ENCODE measurements around the gene SUCO.
"Not testable (repeated sequence)": the region's sequence is repeated elsewhere in the genome, so short reads cannot be mapped to it uniquely, and the experiment has no call there.

The SUCO gene

GRCh38 chr1:172609528-172609927, 76.6 kb downstream of the SUCO start:
- Histone ChIP-seq H3K4me1 (ENCODE audit: control insufficient read depth, insufficient read depth, low read length) (no peaks in the 10 kb centered on the region), H3K4me3 (ENCODE audit: low read depth, low read length) (no peak overlapping the region), H3K27me3 (ENCODE audit: control insufficient read depth, insufficient read depth, low read length) (no peaks in the 10 kb centered on the region), H3K27ac (ENCODE audit: low read depth, low read length) (no peak overlapping the region), H3K9ac (ENCODE audit: low read length) (no peak overlapping the region), H3K36me3 (ENCODE audit: control insufficient read depth, insufficient read depth, low read length) (peaks cover 26% of the 10 kb centered on the region), H3K9me3 (ENCODE audit: control insufficient read depth, insufficient read depth, low read depth, low read length) (no peaks in the 10 kb centered on the region)

DNA sequence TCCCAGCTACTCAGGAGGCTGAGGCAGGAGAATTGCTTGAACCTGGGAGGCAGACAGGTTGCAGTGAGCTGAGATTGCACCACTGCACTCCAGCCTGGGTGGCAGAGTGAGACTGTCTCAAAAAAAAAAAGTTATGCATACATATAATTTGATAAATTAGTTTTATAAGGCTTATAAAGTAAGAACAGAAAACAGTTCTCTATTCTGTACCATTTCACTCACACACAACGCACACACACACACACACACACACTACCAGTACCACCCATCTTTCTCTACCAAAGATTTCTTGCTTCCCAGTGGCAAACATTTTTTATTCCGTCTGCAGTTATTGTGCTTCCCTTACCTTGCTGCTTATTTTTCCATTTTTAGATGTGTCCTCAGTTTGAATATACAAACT, 79.5 kb downstream of the SUCO start:
- H3K27me3 ChIP-seq (ENCODE audit: control insufficient read depth, insufficient read depth, low read length) = no peaks in the 10 kb centered on the region
- no peak overlapping the region for H3K9ac ChIP-seq (ENCODE audit: low read length)
- no peak overlapping the region for H3K27ac ChIP-seq (ENCODE audit: low read depth, low read length)
- no peaks in the 10 kb centered on the region for H3K4me1 ChIP-seq (ENCODE audit: control insufficient read depth, insufficient read depth, low read length)
- peaks cover 17% of the 10 kb centered on the region; the same call in 1 of the 2 replicates for H3K9me3 ChIP-seq (ENCODE audit: control insufficient read depth, insufficient read depth, low read depth, low read length)
- no peak overlapping the region for H3K4me3 ChIP-seq (ENCODE audit: low read depth, low read length)
- H3K36me3 ChIP-seq (ENCODE audit: control insufficient read depth, insufficient read depth, low read length) = peaks cover 23% of the 10 kb centered on the region

DNA sequence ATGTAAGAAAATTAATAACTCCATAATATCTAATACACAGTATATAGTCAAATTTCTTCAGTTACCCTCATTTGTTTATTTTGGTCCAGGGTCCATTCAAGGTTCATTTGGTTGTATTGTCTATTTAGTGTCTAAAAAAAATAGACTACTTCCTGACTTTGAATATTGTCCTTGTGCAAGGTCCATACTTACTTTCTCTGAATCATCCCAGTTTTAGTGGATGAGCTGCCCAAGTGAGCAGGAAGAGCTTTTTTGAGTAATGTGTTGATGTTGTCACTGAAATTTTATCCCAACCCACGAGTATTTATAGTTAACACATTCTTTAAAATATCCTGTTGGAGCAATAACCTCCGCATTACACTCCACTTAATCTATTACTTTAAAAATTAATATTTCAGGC, 80.3 kb downstream of the SUCO start:
- H3K9me3 ChIP-seq (ENCODE audit: control insufficient read depth, insufficient read depth, low read depth, low read length) = peaks cover 24% of the 10 kb centered on the region
- no peaks in the 10 kb centered on the region for H3K4me1 ChIP-seq (ENCODE audit: control insufficient read depth, insufficient read depth, low read length)
- H3K4me3 ChIP-seq (ENCODE audit: low read depth, low read length) = no peak overlapping the region
- peaks cover 23% of the 10 kb centered on the region for H3K36me3 ChIP-seq (ENCODE audit: control insufficient read depth, insufficient read depth, low read length)
- H3K27me3 ChIP-seq (ENCODE audit: control insufficient read depth, insufficient read depth, low read length) = no peaks in the 10 kb centered on the region
- H3K9ac ChIP-seq (ENCODE audit: low read length) = no peak overlapping the region
- H3K27ac ChIP-seq (ENCODE audit: low read depth, low read length) = no peak overlapping the region

DNA sequence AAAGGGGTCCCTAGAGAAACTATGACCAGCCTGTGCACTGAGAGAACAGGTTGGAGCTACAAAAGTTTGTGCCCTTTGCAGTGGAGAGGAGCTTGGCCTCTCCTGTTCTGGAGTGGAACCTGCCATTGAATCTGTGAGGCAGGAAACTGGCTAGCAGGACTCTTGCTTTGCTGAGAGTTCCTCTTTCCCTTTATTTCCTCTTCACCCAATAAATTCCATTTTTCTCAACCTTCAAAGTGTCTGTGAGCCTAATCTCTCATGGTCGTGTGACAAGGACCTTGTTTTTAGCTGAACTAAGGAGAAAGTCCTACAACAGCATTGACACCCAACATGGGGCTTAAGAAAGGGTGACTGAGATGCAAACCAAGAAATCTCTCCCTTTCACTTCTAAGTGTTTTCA, 83.2 kb downstream of the SUCO start:
- H3K36me3 ChIP-seq (ENCODE audit: control insufficient read depth, insufficient read depth, low read length) = peaks cover 3% of the 10 kb centered on the region; the same call in 1 of the 2 replicates
- H3K9me3 ChIP-seq (ENCODE audit: control insufficient read depth, insufficient read depth, low read depth, low read length) = peaks cover 51% of the 10 kb centered on the region
- H3K27ac ChIP-seq (ENCODE audit: low read depth, low read length) = no peak overlapping the region
- H3K27me3 ChIP-seq (ENCODE audit: control insufficient read depth, insufficient read depth, low read length) = no peaks in the 10 kb centered on the region
- H3K4me3 ChIP-seq (ENCODE audit: low read depth, low read length) = no peak overlapping the region
- no peaks in the 10 kb centered on the region for H3K4me1 ChIP-seq (ENCODE audit: control insufficient read depth, insufficient read depth, low read length)
- no peak overlapping the region for H3K9ac ChIP-seq (ENCODE audit: low read length)

GRCh38 chr1:172616636-172617035, 83.7 kb downstream of the SUCO start:
- Histone ChIP-seq H3K27ac (ENCODE audit: low read depth, low read length) (no peak overlapping the region), H3K4me3 (ENCODE audit: low read depth, low read length) (no peak overlapping the region), H3K4me1 (ENCODE audit: control insufficient read depth, insufficient read depth, low read length) (no peaks in the 10 kb centered on the region), H3K36me3 (ENCODE audit: control insufficient read depth, insufficient read depth, low read length) (peaks cover 3% of the 10 kb centered on the region; the same call in 1 of the 2 replicates), H3K27me3 (ENCODE audit: control insufficient read depth, insufficient read depth, low read length) (no peaks in the 10 kb centered on the region), H3K9ac (ENCODE audit: low read length) (no peak overlapping the region), H3K9me3 (ENCODE audit: control insufficient read depth, insufficient read depth, low read depth, low read length) (peaks cover 56% of the 10 kb centered on the region)

DNA sequence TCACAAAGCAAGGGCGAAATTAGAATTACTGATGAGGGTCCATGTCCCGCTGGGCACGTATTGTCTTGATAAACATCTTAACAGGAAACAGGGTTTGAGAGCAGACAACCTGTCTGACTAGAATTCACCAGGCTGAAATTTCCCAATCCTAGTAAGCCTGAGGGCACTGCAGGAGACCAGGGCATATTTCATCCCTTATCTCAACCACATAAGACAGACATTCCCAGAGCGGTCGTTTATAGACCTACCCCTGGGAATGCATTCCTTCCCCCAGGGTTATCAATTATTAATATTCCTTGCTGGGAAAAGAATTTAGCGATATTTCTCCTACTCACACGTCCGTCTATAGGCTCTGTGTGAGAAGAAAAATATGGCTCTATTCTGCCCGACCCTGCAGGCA, 87.7 kb downstream of the SUCO start:
- not testable (repeated sequence) for H3K4me1 ChIP-seq (ENCODE audit: control insufficient read depth, insufficient read depth, low read length); H3K36me3 ChIP-seq (ENCODE audit: control insufficient read depth, insufficient read depth, low read length); H3K9ac ChIP-seq (ENCODE audit: low read length); H3K27ac ChIP-seq (ENCODE audit: low read depth, low read length); H3K27me3 ChIP-seq (ENCODE audit: control insufficient read depth, insufficient read depth, low read length); H3K4me3 ChIP-seq (ENCODE audit: low read depth, low read length)
- H3K9me3 ChIP-seq (ENCODE audit: control insufficient read depth, insufficient read depth, low read depth, low read length) = peaks cover 70% of the 10 kb centered on the region

GRCh38 chr1:172622541-172622940, 89.6 kb downstream of the SUCO start:
- Histone ChIP-seq H3K9ac (ENCODE audit: low read length) (no peak overlapping the region), H3K27me3 (ENCODE audit: control insufficient read depth, insufficient read depth, low read length) (no peaks in the 10 kb centered on the region), H3K4me3 (ENCODE audit: low read depth, low read length) (no peak overlapping the region), H3K4me1 (ENCODE audit: control insufficient read depth, insufficient read depth, low read length) (no peaks in the 10 kb centered on the region), H3K36me3 (ENCODE audit: control insufficient read depth, insufficient read depth, low read length) (no peaks in the 10 kb centered on the region), H3K9me3 (ENCODE audit: control insufficient read depth, insufficient read depth, low read depth, low read length) (peaks cover 54% of the 10 kb centered on the region), H3K27ac (ENCODE audit: low read depth, low read length) (no peak overlapping the region)

DNA sequence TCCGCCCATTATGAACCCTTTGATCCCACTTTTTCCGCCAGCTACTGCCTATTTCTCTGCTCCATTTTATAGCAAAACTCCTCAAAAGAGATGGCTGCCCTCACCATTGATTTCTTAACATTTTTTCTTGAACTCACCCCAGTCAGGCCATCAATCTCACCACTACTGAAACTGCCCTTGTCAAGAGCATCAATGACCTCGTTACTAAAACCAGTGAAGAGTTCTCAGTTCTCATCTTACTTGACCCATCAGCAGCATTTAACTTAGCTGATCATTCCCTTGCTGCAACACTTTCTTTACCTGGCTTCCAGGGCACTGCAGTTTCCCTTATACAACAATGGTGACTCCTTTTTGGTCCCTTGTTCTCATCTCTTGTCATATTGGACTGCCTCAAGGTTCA, 90.8 kb downstream of the SUCO start:
- no peak overlapping the region for H3K27ac ChIP-seq (ENCODE audit: low read depth, low read length)
- H3K9ac ChIP-seq (ENCODE audit: low read length) = no peak overlapping the region
- H3K9me3 ChIP-seq (ENCODE audit: control insufficient read depth, insufficient read depth, low read depth, low read length) = peaks cover 43% of the 10 kb centered on the region
- no peaks in the 10 kb centered on the region for H3K27me3 ChIP-seq (ENCODE audit: control insufficient read depth, insufficient read depth, low read length)
- H3K4me3 ChIP-seq (ENCODE audit: low read depth, low read length) = no peak overlapping the region
- no peaks in the 10 kb centered on the region for H3K4me1 ChIP-seq (ENCODE audit: control insufficient read depth, insufficient read depth, low read length)
- no peaks in the 10 kb centered on the region for H3K36me3 ChIP-seq (ENCODE audit: control insufficient read depth, insufficient read depth, low read length)

DNA sequence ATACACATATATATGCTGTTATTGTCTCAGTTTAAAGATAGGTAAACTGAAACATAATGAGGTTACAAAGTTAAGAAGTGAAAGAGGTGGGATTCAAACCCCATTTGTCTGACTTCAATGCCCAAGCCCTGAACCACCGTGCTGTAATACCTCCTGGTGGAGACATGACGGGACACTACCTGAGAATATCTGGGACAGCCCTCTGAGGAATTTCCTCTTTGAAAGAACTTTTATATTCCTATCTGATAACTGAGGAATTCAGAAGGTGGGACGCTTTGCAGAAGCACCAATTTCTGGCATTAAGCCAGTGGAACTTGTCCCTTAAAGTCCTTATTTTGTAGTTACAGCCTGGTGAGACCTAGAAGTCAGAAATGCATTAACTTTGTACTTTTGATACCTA, 93.9 kb downstream of the SUCO start:
- H3K9ac ChIP-seq (ENCODE audit: low read length) = no peak overlapping the region
- H3K27me3 ChIP-seq (ENCODE audit: control insufficient read depth, insufficient read depth, low read length) = no peaks in the 10 kb centered on the region
- H3K36me3 ChIP-seq (ENCODE audit: control insufficient read depth, insufficient read depth, low read length) = no peaks in the 10 kb centered on the region
- no peaks in the 10 kb centered on the region for H3K4me1 ChIP-seq (ENCODE audit: control insufficient read depth, insufficient read depth, low read length)
- no peak overlapping the region for H3K4me3 ChIP-seq (ENCODE audit: low read depth, low read length)
- no peak overlapping the region for H3K27ac ChIP-seq (ENCODE audit: low read depth, low read length)
- peaks cover 19% of the 10 kb centered on the region for H3K9me3 ChIP-seq (ENCODE audit: control insufficient read depth, insufficient read depth, low read depth, low read length)

DNA sequence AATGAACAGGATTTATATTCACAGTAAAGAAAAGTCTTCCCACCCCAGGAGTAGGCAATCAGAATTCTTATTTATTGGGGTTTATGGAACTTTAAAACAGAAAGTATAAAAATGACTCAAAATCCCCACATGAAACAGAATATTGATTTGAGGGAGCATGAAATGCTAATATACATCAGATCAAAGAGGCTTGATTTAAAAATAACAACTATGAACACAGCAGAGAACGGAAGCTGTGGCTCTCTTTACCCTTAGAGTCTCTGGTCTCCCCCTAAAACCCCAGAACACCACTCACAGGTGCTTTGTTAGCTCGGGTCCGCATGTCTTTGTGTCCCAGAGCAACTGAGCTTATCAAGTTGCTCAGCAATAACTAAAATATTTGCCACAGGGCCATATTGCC, 94.8 kb downstream of the SUCO start:
- no peak overlapping the region for H3K27ac ChIP-seq (ENCODE audit: low read depth, low read length)
- no peak overlapping the region for H3K9ac ChIP-seq (ENCODE audit: low read length)
- no peak overlapping the region for H3K4me3 ChIP-seq (ENCODE audit: low read depth, low read length)
- H3K36me3 ChIP-seq (ENCODE audit: control insufficient read depth, insufficient read depth, low read length) = no peaks in the 10 kb centered on the region
- H3K27me3 ChIP-seq (ENCODE audit: control insufficient read depth, insufficient read depth, low read length) = no peaks in the 10 kb centered on the region
- H3K4me1 ChIP-seq (ENCODE audit: control insufficient read depth, insufficient read depth, low read length) = no peaks in the 10 kb centered on the region
- peaks cover 19% of the 10 kb centered on the region for H3K9me3 ChIP-seq (ENCODE audit: control insufficient read depth, insufficient read depth, low read depth, low read length)

DNA sequence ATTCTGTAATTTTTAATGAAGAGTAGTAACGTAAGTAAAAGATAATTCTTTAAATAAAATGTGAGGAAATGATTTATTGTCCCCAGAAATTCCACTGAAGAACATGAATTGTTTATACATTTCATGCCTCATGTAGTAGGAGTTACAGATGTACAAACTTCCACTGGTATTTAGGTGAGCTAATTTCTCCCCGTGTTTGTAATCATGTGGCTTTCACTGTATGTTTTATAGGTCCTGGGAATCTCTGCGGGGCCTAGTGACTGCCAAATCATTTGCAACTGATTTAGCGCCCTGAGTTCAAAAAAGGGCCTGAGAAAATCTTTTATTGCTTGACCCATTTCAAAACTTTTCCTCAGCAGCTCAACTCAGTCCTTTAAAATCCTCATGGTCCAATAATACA, 95.5 kb downstream of the SUCO start:
- peaks cover 16% of the 10 kb centered on the region for H3K9me3 ChIP-seq (ENCODE audit: control insufficient read depth, insufficient read depth, low read depth, low read length)
- no peak overlapping the region for H3K27ac ChIP-seq (ENCODE audit: low read depth, low read length)
- no peaks in the 10 kb centered on the region for H3K27me3 ChIP-seq (ENCODE audit: control insufficient read depth, insufficient read depth, low read length)
- no peak overlapping the region for H3K9ac ChIP-seq (ENCODE audit: low read length)
- no peaks in the 10 kb centered on the region for H3K4me1 ChIP-seq (ENCODE audit: control insufficient read depth, insufficient read depth, low read length)
- no peaks in the 10 kb centered on the region for H3K36me3 ChIP-seq (ENCODE audit: control insufficient read depth, insufficient read depth, low read length)
- no peak overlapping the region for H3K4me3 ChIP-seq (ENCODE audit: low read depth, low read length)

DNA sequence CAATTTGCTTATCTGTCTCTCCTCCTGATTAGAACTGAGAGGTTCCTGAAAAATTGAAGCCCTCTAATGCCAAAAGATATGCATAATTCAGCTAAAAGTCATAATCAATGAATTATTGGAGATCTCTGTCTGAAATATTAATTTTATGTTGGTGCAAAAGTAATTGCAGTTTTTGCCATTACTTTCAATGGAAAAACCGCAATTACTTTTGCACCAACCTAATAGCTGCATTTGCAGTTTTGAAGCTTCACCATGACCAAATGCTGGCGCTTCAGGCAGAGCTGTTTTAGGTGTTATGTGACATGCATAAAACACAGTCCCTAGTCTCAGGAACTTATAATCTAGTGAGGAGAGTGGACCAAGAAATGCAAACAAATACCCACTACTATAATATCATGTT, 96.2 kb downstream of the SUCO start:
- no peak overlapping the region for H3K27ac ChIP-seq (ENCODE audit: low read depth, low read length)
- H3K27me3 ChIP-seq (ENCODE audit: control insufficient read depth, insufficient read depth, low read length) = no peaks in the 10 kb centered on the region
- no peak overlapping the region for H3K4me3 ChIP-seq (ENCODE audit: low read depth, low read length)
- no peak overlapping the region for H3K9ac ChIP-seq (ENCODE audit: low read length)
- no peaks in the 10 kb centered on the region for H3K36me3 ChIP-seq (ENCODE audit: control insufficient read depth, insufficient read depth, low read length)
- no peaks in the 10 kb centered on the region for H3K4me1 ChIP-seq (ENCODE audit: control insufficient read depth, insufficient read depth, low read length)
- peaks cover 12% of the 10 kb centered on the region for H3K9me3 ChIP-seq (ENCODE audit: control insufficient read depth, insufficient read depth, low read depth, low read length)

Data from HUES6 (cell line).